Inflammatory macrophage treated with lipopolysaccharide for 1 hour (primary cell): Measurements from ENCODE around the gene KLHL35.
"Not testable (repeated sequence)": the region's sequence is repeated elsewhere in the genome, so short reads cannot be mapped to it uniquely, and the experiment has no call there.

Experiments used
- DNase-seq, 2 donors: peaks; one replicate each; pipeline ENCODE4 v3.0.0-alpha.2; 2020 to 2022

KLHL35 gene

GRCh38 chr11:75387736-75388294, 45.2 kb downstream of the KLHL35 start:
- no peak for DNase-seq

GRCh38 chr11:75386942-75387630, 45.9 kb downstream of the KLHL35 start:
- DNase-seq: no peak

- peak; percentile 65 to 95 for DNase-seq
These were observed 48.4 kb downstream of the KLHL35 start for GRCh38 chr11:75384438-75385080.

- peak; percentile 42 to 49 for DNase-seq
These were observed 49.8 kb downstream of the KLHL35 start for GRCh38 chr11:75383246-75383645.

- peak; percentile 60 to 72 for DNase-seq
These were observed 52.1 kb downstream of the KLHL35 start for GRCh38 chr11:75380716-75381420.

GRCh38 chr11:75380245-75380644, 52.8 kb downstream of the KLHL35 start:
- DNase-seq: no peak

GRCh38 chr11:75378776-75379175, 54.2 kb downstream of the KLHL35 start:
- not testable (repeated sequence) for DNase-seq

GRCh38 chr11:75376175-75376574, 56.8 kb downstream of the KLHL35 start:
- no peak for DNase-seq

GRCh38 chr11:75375626-75376025, 57.4 kb downstream of the KLHL35 start:
- DNase-seq: no peak

- DNase-seq: no peak
These were observed 58.4 kb downstream of the KLHL35 start for GRCh38 chr11:75374646-75375045.

GRCh38 chr11:75373201-75373600, 59.8 kb downstream of the KLHL35 start:
- DNase-seq: no peak
